Activated CD8-positive, alpha-beta T cell treated with anti-CD3 and anti-CD28 coated beads for 36 hours (primary cell): ENCODE data around the gene TSPAN5. TPM values are rescaled to one million over a fixed set of nuclear protein-coding genes. Genes with fewer than 3 reads are reported as not detected.

Experiments
- ATAC-seq: fragments of 200-7000 bp; cut with Tn5 transposase; one replicate; pipeline ENCODE4 v1.10.0; 2021; ENCODE audit warnings: mild to moderate bottlenecking, moderate library complexity
- CTCF ChIA-PET: fragments of 350-600 bp; sonication (Branson Sonifier 250); formaldehyde crosslinking; loops from one replicate; lab custom pipeline; 2021; ENCODE audit warnings: antibody characterized with exemption; lab: Charles Lee
- POLR2A ChIA-PET: fragments of 350-600 bp; sonication (Branson Sonifier 250); formaldehyde crosslinking; loops from one replicate; lab custom pipeline; 2021; ENCODE audit warnings: antibody characterized with exemption; lab: Charles Lee
- DNase-seq: peaks from one replicate; pipeline ENCODE4 v3.0.0-alpha.2; 2020
- H3K27ac Mint-ChIP-seq: one replicate; pipeline ENCODE4 v1.8.0; 2021; ENCODE audit warnings: mild to moderate bottlenecking, mixed read lengths
- H3K27me3 Mint-ChIP-seq: one replicate; pipeline ENCODE4 v1.8.0; 2021; ENCODE audit warnings: mixed read lengths
- H3K36me3 Mint-ChIP-seq: one replicate; pipeline ENCODE4 v1.8.0; 2021; ENCODE audit warnings: low read depth, mixed read lengths
- H3K4me1 Mint-ChIP-seq: one replicate; pipeline ENCODE4 v1.8.0; 2021; ENCODE audit warnings: low read depth, mixed read lengths
- H3K4me3 Mint-ChIP-seq: one replicate; pipeline ENCODE4 v1.8.0; 2021; ENCODE audit warnings: mild to moderate bottlenecking, moderate library complexity, mixed read lengths
- H3K9me3 Mint-ChIP-seq: one replicate; pipeline ENCODE4 v1.8.0; 2021; ENCODE audit warnings: mixed read lengths
- intact Hi-C: fragments of 100-400 bp; cut with micrococcal nuclease; formaldehyde crosslinking; loops from one replicate; pipeline ENCODE4 v1.10.0; 2022
- total RNA-seq, 2 experiments: library from RNA; stranded (reverse); gene quantifications; one replicate each; pipeline ENCODE4 v1.2.3, GENCODE V29; 2021
- TF ChIP-seq, protein P1 (sequence below): fragments of 200-600 bp; IDR thresholded peaks from one replicate; pipeline ENCODE4 v1.8.0; 2022; ENCODE audit warnings: antibody characterized with exemption, mild to moderate bottlenecking

The TSPAN5 gene
- total RNA-seq, 2 experiments from 2014 or later: 18.5 to 21.9 TPM

DNA sequence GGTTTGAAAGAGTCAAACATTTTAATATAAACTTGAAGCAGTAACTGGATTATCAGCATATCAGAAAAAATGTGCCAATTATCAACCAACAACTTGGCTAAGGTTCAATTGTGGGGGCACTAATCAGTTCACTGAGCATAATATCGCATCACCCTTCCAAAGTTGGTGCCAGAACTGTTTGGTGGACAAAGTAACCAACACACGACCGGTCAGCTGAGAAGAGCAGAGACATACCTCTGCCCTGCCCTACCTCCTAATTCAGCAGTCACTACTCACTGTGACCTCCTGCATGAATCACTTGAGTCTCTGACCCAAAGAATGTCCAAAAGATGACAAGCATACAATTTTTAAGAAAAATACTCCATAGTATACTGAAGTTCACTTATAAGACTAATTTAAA, 53.2 kb downstream of the TSPAN5 start:
- H3K9me3 Mint-ChIP-seq: peaks cover 20% of the 10 kb centered on the region

DNA sequence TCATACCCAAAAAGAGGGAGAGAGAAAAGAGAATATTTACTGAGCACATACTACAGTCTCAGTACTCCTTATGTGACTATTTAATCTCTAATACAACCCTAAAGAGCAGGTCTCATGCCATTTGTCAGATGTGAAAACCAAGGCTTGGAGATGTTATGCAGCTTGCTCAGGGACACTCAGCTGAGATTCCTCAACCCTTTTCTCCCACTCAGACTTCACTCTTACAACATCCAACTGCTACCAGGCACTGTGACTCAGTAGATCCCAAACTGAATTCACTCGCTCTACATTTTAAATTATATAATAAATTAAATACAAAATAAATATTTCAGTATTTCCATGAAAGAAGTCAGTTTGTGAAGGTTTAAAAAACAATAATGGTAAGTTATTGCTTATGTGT, 53.7 kb downstream of the TSPAN5 start:
- DNase-seq (no peak), ATAC-seq (no peak)
- Mint-ChIP-seq H3K4me3 (no peak overlapping the region), H3K27ac (no peak overlapping the region), H3K27me3 (no peaks in the 10 kb centered on the region), H3K9me3 (peaks cover 22% of the 10 kb centered on the region), H3K36me3 (peaks cover 20% of the 10 kb centered on the region), H3K4me1 (peaks cover 60% of the 10 kb centered on the region)
- intact Hi-C loops: loop anchor here (5.0 to 10.0 kb wide), 3 partner anchors 58 to 120 kb away; no protein-coding TSS in a partner anchor
- ChIA-PET CTCF (no interaction called here), POLR2A (no interaction called here)
- TF ChIP-seq, protein P1, sequence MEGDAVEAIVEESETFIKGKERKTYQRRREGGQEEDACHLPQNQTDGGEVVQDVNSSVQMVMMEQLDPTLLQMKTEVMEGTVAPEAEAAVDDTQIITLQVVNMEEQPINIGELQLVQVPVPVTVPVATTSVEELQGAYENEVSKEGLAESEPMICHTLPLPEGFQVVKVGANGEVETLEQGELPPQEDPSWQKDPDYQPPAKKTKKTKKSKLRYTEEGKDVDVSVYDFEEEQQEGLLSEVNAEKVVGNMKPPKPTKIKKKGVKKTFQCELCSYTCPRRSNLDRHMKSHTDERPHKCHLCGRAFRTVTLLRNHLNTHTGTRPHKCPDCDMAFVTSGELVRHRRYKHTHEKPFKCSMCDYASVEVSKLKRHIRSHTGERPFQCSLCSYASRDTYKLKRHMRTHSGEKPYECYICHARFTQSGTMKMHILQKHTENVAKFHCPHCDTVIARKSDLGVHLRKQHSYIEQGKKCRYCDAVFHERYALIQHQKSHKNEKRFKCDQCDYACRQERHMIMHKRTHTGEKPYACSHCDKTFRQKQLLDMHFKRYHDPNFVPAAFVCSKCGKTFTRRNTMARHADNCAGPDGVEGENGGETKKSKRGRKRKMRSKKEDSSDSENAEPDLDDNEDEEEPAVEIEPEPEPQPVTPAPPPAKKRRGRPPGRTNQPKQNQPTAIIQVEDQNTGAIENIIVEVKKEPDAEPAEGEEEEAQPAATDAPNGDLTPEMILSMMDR: no peak

More for the DNA sequence above, 53.2 kb downstream of the TSPAN5 start:
- POLR2A ChIA-PET: no interaction called here
- Mint-ChIP-seq H3K4me1 (peaks cover 62% of the 10 kb centered on the region), H3K4me3 (no peak overlapping the region), H3K27me3 (no peaks in the 10 kb centered on the region), H3K27ac (no peak overlapping the region), H3K36me3 (peaks cover 17% of the 10 kb centered on the region)
- CTCF ChIA-PET: no interaction called here
- ATAC-seq (no peak), DNase-seq (no peak)
- intact Hi-C loops: loop anchor here (10.0 kb wide), 1 partner anchor 120 kb away; no protein-coding TSS in a partner anchor
- TF ChIP-seq, protein P1: no peak

DNA sequence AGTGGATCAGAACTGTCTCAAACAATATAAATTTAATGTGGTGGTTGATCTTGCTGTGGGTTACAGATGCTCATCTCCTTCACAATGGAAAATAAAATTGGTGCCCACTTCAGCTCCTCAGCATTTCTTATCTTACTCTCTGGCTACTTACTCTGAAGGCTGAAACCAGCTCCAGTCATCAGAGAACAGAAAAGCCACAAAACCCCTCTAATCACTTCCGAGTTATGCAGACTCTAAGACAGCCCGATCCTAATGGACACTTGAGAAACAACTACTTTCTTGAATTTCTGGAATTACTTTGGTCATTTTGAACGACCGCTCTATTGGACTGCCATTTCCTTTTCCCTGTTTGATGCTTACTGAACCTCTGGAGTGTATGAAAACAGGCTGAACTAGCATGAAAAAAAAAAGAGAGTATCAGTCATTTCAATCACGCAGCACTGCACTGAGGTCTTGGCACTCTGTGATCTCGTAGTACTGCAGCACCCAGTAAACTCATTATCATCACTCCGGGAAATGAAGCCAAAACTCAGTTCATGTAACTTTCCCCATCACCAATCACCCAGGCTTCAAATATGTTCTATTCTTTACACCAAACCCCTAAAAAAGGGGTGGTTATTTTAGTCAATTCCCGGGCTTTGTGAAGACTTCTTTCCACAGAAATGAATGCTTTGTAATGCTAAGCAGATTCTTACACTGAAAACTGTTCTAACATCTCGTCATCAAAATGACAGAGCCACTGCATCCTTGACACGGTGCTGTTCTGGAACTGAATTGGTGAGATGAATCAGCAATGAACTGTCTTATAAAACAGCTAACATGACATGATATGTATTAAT, 54.5 kb downstream of the TSPAN5 start:
- H3K36me3 Mint-ChIP-seq: peaks cover 26% of the 10 kb centered on the region
- no peaks in the 10 kb centered on the region for H3K27me3 Mint-ChIP-seq
- peaks cover 26% of the 10 kb centered on the region for H3K9me3 Mint-ChIP-seq
- DNase-seq (no peak), ATAC-seq (no peak)
- TF ChIP-seq, protein P1: no peak
- H3K4me1 Mint-ChIP-seq: peaks cover 53% of the 10 kb centered on the region
- intact Hi-C loops: loop anchor here (5.0 to 10.0 kb wide), 3 partner anchors 58 to 119 kb away; no protein-coding TSS in a partner anchor
- H3K4me3 Mint-ChIP-seq: peak overlapping the region; percentile 28
- POLR2A ChIA-PET: interaction anchor here (0.9 to 2.1 kb wide), 2 partner anchors 55 to 130 kb away, joined by 3 to 6 read pairs; partner anchors contain the start of gene TSPAN5
- CTCF ChIA-PET: interaction anchor here (1.3 kb wide), 1 partner anchor 136 kb away, joined by 3 read pairs; no protein-coding TSS in a partner anchor
- peak overlapping the region; percentile 32 for H3K27ac Mint-ChIP-seq

DNA sequence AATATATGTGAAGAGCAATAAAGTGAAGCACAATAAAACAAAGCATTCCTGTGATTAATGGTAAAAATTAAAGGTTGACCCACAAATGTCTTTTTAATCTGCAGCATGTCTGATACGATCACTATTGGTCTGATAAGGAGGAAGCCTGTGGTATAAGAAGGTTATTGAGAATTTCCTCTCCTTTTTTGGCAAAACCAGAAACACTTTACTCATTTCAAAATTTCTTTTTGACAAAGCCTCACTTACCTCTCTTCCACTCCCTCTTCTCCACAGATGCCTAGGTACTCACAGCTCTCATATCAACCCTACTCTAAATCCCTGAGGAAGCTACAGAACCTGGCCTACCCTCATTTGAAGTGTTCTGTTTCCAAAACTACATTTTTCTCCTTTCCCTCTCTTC, 56.1 kb downstream of the TSPAN5 start:
- TF ChIP-seq, protein P1: no peak
- CTCF ChIA-PET: interaction anchor here (0.9 to 1.4 kb wide), 6 partner anchors 37 to 393 kb away, joined by 3 to 6 read pairs (median 3); partner anchors contain the start of gene METAP1
- intact Hi-C loops: loop anchor here (5.0 to 10.0 kb wide), 3 partner anchors 60 to 117 kb away; no protein-coding TSS in a partner anchor
- peaks cover 45% of the 10 kb centered on the region for H3K4me1 Mint-ChIP-seq
- peaks cover 28% of the 10 kb centered on the region for H3K9me3 Mint-ChIP-seq
- POLR2A ChIA-PET: interaction anchor here (1.0 to 2.1 kb wide), 3 partner anchors 56 to 130 kb away, joined by 3 to 6 read pairs (median 3); partner anchors contain the start of gene TSPAN5
- H3K36me3 Mint-ChIP-seq: peaks cover 26% of the 10 kb centered on the region
- H3K27ac Mint-ChIP-seq: peak overlapping the region; percentile 86
- DNase-seq (no peak), ATAC-seq (peak; percentile 70)
- no peaks in the 10 kb centered on the region for H3K27me3 Mint-ChIP-seq
- H3K4me3 Mint-ChIP-seq: no peak overlapping the region
